HG03025 (cell line): ENCODE measurements around the gene KDELR1.
"Not testable (repeated sequence)": the region's sequence is repeated elsewhere in the genome, so short reads cannot be mapped to it uniquely, and the experiment has no call there.

Experiments used
- ATAC-seq: cut with Tn5 transposase; IDR thresholded peaks from one replicate; pipeline ENCODE4 v1.9.1; 2021; ENCODE audit warnings: mild to moderate bottlenecking, moderate library complexity; ENCODE audit not compliant: unreplicated experiment, low FRiP score

The KDELR1 gene

DNA sequence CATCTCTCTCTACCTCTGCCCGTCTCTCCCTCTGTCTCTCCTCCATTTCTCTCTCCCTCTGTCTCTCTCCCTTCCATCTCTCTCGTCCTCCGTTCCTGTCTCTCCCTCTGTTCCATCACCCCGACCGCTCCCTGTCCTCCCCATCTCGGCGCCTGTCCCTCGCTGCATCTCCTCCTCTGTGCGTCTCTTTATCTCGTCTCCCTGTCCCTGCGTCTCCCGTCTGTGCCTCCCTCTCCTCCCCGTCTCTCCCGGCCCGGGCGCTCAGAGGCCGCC lies 6.7 kb upstream of the KDELR1 start:
- no peak for ATAC-seq

- no peak for ATAC-seq
These were observed 6.1 kb upstream of the KDELR1 start for GRCh38 chr19:48397263-48398101.

- ATAC-seq, result no peak
These were observed 5.4 kb upstream of the KDELR1 start for GRCh38 chr19:48396824-48397176.

DNA sequence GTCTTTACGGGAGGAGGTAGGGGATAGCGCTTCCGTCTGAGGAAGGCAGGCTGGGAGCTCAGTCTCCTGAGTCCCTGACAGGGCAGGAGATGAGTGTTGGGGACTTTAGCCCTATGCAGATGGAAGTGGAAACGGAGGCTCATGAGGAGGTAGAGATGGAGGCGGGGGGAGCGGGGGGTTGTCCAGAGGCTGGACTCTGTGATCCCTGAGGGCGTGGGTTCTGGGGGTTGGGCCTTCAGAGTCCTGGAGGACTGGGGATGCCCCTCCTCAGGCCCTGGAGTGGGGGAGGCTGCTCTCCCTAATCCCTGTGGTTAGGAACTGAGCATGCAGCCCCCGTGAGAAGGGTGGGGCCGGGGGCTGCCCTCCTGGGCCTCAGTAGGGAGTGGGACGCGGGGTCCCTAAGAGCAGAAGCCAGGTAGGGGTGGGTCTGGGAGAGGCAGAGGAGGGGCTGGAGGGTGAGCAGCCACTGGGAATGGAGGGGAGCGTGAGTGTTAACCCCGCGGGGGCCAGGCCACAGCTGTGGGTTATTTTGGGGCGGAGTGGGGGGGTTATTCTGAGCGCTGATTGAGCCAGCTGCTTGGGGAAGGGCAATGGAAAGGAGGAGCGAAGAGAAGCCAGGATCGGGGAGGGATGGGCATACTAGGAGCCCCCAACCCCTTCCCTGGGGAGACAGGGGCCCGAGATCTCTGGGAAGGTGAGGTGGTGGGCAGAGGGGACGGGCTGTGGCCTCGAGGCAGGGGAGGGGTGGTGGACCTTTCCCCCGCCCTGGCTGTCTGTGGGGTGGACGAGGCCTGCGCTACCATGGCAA lies 4.9 kb upstream of the KDELR1 start:
- ATAC-seq, result no peak

- no peak for ATAC-seq
These were observed 4.1 kb upstream of the KDELR1 start for GRCh38 chr19:48395499-48395898.

- ATAC-seq, result no peak
These were observed 3.8 kb upstream of the KDELR1 start for GRCh38 chr19:48395170-48395455.

DNA sequence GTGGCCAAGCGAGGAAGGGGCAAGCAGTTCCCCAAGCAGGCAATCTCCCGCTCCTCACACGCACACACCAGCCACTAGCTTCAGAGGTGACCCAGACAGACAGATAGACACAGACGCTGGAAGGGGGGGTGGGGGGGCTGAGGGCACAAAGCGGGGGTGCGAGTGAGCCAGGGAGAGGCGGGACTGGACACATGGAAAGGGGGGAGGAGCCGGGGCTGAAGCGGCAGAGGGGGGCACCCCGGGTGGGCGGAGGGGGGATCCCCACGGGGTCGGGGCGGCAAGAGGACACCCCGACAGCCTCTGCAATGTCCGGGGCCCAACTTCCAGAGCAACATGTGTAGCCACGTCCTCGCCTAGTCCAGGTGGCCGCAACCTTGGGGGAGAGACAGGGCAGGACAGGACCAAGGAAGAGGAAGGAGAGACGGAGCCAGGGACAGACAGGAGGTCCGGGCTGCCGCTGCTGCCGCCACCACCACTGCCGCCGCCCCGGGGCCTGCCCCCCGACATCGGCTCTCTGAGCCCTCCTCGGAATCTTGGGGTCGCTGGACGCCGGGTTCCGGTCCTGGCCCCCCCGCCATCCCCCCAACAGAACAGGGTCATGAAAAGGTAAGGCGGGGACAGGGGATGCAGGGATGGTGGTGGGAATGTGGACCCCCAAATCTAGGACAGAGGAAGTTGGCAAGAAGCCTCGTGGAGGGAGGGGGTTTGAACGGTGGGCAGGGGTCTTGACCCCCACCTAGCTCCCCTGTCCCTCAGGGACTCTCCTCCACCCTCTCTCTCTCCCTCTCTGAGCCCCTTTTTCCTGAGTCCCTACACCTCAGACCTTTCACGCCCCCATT lies 3.2 kb upstream of the KDELR1 start:
- no peak for ATAC-seq

- ATAC-seq, result no peak
These were observed 2.4 kb upstream of the KDELR1 start, which contains the start of gene GRIN2D for GRCh38 chr19:48393559-48394330. Gene GRIN2D, plus strand, starts transcription at chr19:48393668. Its CDS starts 4,725 bp downstream, at chr19:48398393.

- no peak for ATAC-seq
These were observed 1.7 kb upstream of the KDELR1 start for GRCh38 chr19:48392860-48393558.

DNA sequence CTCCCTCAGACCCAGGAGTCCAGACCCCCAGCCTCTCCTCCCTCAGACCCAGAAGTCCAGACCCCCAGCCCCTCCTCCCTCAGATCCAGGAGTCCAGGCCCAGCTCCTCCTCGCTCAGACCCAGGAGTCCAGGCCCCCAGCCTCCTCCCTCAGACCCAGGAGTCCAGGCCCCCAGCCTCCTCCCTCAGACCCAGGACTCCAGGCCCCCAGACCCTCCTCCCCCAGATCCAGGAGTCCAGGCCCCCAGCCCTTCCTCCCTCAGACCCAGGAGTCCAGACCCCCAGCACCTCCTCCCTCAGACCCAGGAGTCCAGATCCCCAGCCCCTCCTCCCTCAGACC lies 624 bp upstream of the KDELR1 start:
- not testable (repeated sequence) for ATAC-seq

GRCh38 chr19:48390188-48391099 lies 907 bp downstream of the KDELR1 start:
- ATAC-seq, result no peak

DNA sequence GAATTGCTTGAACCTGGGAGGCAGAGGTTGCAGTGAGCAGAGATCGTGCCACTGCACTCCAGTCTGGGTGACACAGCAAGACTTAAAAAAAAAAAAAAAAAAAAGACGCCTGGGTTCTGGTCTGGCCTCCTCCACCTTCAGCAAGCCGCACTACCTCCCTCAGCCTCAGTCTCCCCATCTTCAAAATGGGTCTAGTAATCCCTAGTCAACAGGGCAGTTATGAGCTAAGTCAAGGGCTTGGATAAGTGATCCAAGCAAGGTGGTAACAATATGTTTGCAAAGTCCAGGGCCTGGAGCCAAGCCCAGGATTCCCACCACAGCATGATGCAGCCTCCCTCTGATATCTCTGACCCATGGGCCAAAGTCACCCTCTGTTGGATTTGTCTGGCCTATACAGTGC lies 4.4 kb downstream of the KDELR1 start:
- no peak for ATAC-seq

DNA sequence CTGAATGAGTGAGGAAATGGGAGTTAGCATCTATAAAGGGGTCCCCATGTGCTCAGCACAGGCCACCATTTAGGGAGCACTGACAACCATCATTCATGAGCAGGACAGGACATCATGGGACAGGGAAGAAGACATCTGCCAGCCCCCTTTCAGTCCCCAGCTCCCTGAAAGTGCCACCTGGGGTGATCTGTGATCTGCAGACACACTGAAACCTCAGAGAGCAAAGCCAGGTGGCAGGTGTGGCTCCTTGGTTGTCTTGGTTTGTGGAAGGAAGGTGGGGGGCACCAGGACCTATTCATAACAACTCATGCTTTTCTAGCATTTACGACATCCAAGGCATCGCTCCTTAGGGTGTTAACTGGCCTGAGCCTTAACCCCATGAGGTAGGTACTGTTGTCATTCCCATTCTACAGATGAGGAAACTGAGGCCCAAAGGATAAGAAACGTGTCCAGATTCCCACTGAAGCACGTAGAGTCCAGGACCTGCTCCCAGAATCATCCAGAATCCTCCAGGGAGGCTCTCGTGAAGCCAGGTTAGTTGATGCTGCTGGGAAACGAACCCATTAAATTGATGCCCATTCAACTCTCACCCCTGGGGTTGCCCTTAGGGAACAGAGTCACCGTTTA lies 5.8 kb downstream of the KDELR1 start:
- ATAC-seq, result no peak

- ATAC-seq, result no peak
These were observed 9.1 kb downstream of the KDELR1 start for GRCh38 chr19:48382286-48382685.

DNA sequence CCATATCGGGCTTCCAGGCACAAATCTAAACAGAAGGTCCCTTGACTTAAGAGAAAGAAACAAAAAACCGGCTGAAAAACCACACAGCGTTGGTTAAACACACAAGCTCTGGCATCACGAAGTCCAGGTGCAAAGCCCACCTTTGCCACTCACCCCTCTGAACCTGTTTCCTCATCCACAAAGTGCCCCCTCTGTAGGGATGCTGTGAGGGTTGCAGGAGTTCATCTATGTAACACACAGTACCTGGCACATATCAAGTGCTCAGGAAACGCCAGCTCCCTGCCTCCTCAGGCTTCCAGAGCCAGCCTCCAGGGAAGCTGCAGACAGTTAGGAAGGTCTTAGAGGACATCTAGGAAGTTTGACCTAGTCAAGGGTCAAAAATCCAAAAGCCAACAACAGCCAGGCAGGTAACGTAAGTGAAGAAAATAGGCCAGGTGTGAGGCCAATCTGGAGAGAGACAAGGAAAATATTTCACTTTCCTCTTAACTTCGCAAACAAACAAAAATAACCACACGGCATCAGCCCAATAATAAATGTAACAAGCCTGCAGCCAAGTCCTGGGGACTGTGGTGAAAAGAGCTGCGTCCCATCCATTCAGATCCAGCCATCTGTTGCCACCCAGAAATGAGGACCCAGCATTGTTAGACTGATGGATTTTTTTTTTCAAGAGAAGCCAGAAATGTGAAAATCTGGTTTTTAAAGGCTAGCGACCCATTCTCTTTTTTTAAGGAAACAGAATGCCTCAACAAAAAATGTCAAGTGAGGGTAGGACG lies 10.0 kb downstream of the KDELR1 start:
- ATAC-seq, result no peak

GRCh38 chr19:48379058-48379457 lies 12.3 kb downstream of the KDELR1 start:
- no peak for ATAC-seq

DNA sequence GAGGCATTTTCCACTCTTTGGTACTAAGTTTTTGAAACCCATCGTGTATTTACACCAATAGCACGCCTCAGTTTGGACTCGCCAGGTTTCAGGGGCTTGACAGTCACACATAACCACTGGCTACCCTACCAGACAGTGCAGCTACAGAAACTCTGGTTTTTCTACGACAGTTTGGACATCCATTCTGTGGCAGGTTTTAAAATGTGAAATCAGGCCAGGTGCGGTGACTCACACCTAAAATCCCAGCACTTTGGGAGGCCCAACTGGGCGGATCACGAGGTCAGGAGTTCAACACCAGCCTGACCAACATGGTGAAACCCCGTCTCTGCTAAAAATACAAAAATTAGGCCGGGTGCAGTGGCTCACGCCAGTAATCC lies 13.2 kb downstream of the KDELR1 start:
- ATAC-seq, result no peak

DNA sequence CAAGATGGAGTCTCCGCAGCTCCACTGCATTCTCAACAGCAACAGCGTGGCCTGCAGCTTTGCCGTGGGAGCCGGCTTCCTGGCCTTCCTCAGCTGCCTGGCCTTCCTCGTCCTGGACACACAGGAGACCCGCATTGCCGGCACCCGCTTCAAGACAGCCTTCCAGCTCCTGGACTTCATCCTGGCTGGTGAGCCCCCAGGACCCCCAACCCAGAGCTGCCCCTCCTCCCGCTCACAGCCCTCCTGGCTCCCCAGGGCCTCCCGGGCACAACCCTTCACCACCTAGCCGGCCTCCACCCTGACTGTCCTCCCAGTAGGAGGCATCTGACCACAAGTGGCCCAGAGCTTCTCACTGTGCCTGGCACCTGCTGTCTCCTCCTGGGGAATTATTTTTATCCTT lies 17.8 kb downstream of the KDELR1 start:
- ATAC-seq, result no peak
